Embryonic facial prominence (tissue), 1 donor: ENCODE measurements around the gene NCF1.
A peak's percentile ranks its signal among the peaks of the same experiment; 100 is the strongest.
"Not testable (repeated sequence)": the region's sequence is repeated elsewhere in the genome, so short reads cannot be mapped to it uniquely, and the experiment has no call there.

ENCODE experiments used
- DNase-seq: peaks from one replicate; pipeline ENCODE4 v3.0.0-alpha.2; 2016; ENCODE audit errors: extremely low spot score

The NCF1 gene

GRCh38 chr7:74788369-74789150 lies 14.7 kb downstream of the NCF1 start:
- peak; percentile 81 for DNase-seq

GRCh38 chr7:74789200-74789736 lies 15.5 kb downstream of the NCF1 start:
- DNase-seq = not testable (repeated sequence)

- DNase-seq = not testable (repeated sequence)
Observed at GRCh38 chr7:74797848-74798622, 24.2 kb downstream of the NCF1 start.

- not testable (repeated sequence) for DNase-seq
Observed at GRCh38 chr7:74798644-74799043, 24.8 kb downstream of the NCF1 start.

GRCh38 chr7:74815882-74816281 lies 42.1 kb downstream of the NCF1 start:
- not testable (repeated sequence) for DNase-seq

GRCh38 chr7:74820146-74820805 lies 46.5 kb downstream of the NCF1 start:
- not testable (repeated sequence) for DNase-seq

GRCh38 chr7:74821259-74821658 lies 47.4 kb downstream of the NCF1 start:
- DNase-seq = not testable (repeated sequence)

- not testable (repeated sequence) for DNase-seq
Observed at GRCh38 chr7:74829959-74830358, 56.1 kb downstream of the NCF1 start.

- not testable (repeated sequence) for DNase-seq
Observed at GRCh38 chr7:74830411-74830810, 56.6 kb downstream of the NCF1 start.
